DLD1 (cell line): Measurements from ENCODE around the gene FBXW12.
"Not testable (repeated sequence)": the region's sequence is repeated elsewhere in the genome, so short reads cannot be mapped to it uniquely, and the experiment has no call there.

Experiments used
- in situ Hi-C: cut with HindIII; loops from 2 replicates; pipeline ENCODE4 v1.10.0; 2017; ENCODE audit warnings: low sequenced_read_pairs

The FBXW12 gene, protein sequence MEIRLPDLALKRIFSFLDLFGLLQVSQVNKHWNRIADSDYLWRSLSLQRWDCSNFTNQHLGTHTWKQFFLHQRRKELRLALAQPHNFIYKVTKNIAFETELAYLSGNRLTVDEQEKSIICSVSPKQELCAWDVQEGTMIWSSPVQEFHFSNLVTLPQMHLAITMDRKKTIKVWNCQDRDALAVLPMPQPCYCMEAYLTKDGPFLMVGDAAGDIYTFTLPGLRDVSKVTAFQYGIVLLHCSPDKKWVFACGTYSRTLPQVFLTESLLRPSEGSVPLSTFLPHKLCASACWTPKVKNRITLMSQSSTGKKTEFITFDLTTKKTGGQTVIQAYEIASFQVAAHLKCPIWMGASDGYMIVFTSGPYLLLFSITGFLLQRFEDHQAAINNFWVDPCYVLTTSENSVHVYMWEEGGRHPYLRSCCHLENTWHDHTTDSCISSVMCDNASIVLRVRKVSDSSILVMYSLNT

DNA sequence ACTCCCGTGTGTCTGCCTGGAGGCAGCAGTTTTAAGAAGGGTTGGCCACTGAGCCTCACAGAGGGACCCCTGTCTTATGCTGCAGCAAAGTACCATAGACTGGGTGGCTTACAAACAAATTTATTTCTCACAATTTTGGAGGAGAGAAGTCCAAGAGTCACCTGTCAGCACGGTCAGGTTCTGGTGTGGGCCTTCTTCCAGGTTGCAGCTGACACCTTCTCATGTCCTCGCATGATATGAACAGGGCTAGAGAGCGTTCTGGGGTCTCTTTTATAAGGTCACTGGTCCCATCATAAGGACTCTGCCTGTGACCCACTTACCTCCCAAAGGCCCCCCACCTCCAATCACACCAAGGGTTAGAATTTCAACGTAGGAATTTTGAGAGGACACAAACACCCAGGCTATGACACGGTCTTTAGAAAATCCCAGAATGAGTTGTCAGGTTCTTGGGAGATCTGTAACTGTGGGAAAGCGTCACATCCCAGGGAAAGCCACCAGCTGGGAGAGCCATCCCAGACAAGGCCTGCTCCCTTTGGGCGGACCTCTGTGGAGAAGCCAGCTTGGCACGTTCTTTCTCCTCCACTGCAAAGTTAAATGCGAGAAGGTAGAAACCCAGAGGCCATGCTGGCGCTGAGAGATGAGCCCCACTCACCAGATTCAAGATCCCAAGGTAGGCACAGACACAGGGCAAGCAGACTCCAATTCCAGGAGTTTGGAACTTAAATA, at the start of gene FBXW12:
Gene FBXW12, plus strand, starts transcription at position 569 of the 726 bp plus-strand sequence. CDS start 549 bp downstream, outside the sequence.
- in situ Hi-C loops = no loop called here

DNA sequence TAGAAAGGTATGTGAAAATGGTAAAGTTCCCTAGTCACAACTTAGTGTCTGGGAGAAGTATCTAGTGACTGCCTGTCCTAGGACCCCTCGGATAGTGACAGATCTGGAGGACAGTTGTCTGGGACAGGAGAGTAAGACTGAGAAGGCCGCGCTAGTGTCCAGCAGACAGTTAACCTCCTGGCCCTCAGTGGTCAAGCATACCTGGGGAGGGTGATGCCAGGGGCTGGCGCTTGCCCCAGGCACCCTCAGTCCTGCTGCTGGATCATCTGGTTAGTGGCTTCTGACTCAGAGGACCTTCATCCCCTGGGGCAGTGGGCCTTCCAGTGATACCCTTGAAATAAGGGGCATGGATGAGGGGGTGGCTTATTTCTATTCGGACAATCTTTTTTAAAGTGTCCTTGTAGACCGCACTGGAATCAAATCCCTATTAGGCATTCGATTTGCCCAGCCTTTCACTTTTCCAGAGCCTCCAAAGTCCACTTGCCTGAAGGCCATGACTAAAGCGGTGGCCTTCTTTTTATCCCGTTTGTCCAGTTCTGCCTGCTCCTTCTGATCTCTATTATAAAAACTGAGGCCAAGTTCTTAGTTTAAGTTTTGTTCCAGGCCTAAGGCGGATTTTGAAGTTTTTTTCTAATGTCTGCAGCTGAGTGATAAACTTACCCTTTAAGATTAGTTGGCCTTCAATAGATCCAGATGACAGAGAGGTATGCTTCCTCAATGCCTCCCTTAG, 40.1 kb upstream of the FBXW12 start:
- in situ Hi-C loops = not testable (repeated sequence)

DNA sequence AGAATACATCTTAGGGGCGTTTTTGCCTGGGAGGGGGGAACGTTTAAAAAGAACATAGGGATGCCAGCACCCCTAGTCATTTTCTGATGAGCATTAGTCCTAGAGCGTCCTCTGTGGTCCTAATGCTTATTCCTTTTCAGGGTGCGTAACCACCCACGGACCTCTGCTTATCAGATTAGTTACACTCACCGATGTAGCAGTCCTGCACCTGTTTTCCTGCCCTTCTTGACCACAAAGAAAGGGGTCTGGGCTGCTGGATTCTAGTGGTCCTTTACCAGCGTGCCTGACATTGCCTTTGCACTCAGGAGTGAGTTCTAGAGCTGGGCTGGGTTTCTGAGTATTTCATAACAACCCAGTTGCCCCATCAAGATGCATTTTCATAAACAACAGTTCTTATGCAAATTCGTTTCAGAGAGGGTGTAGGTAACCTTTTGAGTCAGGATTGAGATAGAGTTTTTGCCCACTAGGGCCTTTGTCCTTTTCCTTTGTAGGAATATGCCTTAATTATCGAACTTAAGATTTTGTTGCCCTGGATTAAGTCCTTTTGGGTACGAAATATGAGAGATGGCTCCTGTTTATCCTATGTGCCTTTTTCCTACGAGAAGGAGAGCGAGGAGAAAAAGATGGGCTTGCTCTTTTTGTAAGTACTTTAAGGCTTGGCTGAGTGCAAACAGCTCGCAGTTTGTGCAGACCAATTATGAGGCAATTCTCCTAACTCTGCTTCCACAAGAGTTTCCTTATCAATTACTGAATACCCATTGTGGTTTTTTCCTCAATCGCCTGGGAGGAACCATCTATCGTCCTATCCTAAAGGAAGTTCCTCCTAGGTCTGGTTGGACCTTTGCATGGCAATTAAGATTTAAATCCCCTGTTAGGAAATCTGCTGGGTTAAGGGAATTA, 38.4 kb upstream of the FBXW12 start, which contains the start of gene SPINK8:
Gene SPINK8, minus strand, starts transcription at position 316 of the 900 bp plus-strand sequence. CDS start 5,320 bp downstream, outside the sequence.
- in situ Hi-C loops = not testable (repeated sequence)

DNA sequence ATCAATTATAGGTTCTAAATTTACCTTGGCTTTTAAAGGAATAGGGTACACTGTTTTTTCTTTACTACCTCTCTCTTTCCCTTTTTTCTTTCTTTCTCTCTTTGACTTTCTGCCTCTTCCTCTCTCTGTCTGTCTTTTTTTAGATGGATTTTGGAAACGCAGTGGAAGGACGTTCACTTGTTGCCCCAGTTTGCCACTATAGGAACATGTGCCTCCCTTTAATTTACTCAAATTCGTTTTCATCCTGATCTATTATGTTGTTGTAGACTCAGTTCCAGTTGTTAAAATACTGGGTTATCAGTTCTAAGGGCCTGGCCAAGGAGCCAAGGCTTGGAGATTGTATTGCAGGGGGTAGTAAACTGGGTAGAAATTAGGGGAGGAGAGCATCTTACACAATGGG, 37.4 kb upstream of the FBXW12 start:
- in situ Hi-C loops = no loop called here

DNA sequence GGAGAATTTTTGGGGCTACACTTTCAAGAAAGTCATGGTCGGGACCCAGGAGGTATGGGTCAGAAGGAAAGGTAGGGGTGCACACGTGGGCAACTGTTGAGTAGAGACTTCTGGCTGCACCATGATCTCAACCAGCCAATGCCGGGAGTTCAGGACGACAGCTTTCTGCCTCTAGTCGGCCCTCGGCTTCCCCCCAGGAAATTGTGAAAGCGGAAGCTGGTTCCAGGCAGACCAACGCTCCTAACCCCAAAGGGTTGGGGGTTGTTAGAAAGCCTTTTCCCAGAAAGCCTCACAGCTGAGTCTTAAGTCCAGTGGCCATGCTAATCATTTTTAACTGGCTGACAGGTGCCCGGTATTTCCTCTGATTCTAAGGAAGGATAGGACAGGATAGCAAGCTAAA, 36.7 kb upstream of the FBXW12 start:
- in situ Hi-C loops = not testable (repeated sequence)

DNA sequence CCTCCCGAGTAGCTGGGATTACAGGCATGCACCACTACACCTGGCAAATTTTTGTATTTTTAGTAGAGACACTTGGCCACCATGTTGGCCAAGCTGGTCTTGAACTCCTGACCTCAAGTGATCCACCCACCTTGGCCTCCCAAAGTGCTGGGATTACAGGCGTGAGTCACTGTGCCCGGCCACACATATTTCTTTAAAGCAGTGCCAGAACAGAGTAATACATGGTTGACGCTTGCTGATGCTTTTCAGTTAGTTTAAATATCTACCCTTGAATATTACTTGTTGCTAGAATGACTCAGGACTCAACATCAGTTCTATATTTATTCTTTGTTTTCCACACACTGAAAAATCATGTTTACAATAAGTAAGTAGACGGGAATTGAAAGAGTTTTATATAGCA, 34.5 kb upstream of the FBXW12 start:
- in situ Hi-C loops = not testable (repeated sequence)

DNA sequence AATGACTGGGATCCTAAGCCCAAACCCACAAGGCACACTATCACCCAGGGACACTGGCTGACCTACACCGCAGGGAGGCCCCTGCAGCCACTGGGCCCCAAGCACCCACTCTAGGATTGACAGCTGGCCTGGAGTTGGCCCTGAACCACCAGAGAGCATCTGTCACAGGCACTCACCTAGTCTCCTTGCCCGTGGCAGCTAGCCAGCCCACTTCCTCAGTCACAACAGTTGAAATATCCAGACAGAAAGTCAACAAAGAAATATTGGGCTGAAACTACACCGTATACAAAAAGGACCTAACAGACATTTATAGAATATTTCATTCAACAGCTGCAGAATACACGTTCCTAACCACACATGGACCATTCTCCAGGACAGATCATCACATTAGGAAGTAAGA, 33.4 kb upstream of the FBXW12 start:
- in situ Hi-C loops = no loop called here

DNA sequence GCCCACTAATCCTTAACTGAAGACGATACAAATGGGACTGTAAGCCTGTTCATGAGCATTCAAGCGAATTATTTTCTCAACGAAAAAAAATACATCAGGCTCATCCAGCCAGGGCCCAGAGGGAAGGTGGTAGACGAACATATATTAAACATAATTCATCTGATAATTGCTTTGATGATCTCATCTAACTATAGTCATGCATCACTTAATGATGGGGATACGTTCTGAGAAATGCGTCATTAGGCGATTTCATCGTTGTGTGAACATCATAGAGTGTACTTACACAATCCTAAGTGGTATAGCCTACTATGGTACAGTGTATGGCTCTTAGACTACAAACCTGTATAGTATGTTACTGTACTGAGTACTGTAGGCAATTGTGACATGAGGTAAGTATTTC, 28.6 kb upstream of the FBXW12 start:
- in situ Hi-C loops = loop anchor here (10.0 kb wide), 1 partner anchor 61 kb away; no protein-coding TSS in a partner anchor

DNA sequence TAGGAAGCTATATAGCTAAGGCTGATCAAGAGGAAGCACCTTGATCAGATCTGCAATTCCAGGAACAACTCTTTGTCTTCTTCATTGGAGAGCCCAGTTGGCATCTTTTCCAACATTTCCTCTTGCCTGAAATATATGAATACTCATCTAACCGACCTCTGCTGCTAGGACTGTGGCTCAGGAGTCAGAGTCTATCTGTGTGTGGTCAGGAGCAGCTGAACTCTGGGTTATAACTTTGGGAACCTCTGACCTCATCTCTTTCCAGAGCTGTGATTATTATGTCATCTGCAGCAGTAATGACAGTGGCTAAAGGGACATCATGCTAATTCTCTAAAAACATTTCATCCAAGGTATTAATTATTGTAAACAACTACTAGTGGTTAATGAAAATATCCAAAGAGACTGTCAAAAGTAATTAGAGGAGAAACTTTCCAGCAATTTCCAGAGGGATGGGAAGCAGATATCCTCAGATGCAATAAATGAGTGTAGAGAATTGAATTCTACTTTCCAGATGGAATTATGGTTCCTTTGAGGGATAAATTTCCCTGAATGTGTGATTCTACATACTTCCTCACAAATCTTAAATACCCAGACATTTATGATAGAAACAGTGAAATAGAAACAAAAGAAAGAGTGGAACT, 27.0 kb upstream of the FBXW12 start:
- in situ Hi-C loops = loop anchor here (10.0 kb wide), 1 partner anchor 60 kb away; no protein-coding TSS in a partner anchor

DNA sequence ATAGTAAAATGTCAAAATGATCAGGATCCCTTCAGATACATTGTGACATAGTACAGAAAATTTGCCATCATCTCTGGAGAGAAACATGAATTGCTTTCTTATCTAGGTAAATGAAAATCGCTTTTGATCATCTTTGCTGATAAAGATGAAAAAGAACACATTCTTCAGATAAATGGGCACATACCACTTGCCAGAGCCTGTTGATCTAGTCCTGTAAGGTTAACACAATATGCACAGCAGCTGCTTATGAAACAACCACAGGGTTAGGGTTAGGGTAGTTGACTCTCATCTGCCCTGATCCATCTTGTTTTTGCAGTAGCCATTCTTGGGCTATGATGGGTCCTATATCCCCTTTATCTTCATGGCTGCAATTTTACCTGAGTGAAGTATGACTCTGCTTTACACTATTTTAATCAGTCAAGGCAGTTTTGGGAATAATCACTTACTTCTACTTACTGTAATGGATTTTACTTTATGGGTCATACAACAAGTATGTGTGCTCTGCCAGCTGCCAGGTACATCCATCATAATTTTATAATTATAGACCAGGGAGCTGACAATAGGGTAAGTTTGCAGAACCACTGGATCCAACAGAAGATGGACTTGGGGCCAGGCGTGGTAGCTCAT, 26.0 kb upstream of the FBXW12 start:
- in situ Hi-C loops = loop anchor here (10.0 kb wide), 1 partner anchor 59 kb away; no protein-coding TSS in a partner anchor

DNA sequence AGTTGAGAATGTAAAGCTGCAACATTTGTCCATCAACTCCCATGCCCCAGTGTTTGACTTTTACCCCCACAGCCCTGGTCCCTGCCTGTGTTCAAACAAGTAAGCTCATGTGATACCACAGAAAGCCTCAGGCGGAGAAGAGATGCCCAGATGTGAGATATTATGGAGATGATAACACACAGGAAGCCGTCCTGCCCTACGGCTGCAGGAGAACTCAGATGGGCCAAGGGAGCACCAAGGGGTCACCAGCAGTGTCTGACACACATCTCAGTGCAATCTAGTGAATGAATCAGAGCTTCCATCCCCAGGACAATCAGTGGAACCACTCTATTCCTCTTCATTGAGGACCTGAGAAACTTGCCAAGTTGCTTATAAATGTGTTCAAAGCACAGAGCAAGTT, 24.5 kb upstream of the FBXW12 start:
- in situ Hi-C loops = loop anchor here (10.0 kb wide), 1 partner anchor 57 kb away; no protein-coding TSS in a partner anchor

DNA sequence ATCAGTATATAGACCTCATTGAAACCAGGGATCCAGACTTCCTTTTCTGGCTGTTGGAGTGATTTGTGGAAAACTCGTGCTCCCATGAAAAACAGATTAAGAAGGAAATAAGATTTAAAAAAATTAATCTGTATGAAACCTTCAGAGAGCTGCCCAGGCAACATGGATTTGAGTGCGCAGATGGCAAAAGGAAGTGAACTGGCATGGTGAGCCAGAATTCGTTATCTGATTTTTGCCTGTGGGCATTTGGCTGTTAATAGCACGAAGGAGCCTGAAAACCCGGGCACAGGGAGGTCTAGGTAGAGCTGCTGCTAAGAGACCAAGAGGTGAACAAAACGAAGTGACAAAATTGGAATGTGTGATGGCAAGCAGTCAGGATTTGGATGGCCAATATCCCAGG, 19.5 kb upstream of the FBXW12 start:
- in situ Hi-C loops = no loop called here

DNA sequence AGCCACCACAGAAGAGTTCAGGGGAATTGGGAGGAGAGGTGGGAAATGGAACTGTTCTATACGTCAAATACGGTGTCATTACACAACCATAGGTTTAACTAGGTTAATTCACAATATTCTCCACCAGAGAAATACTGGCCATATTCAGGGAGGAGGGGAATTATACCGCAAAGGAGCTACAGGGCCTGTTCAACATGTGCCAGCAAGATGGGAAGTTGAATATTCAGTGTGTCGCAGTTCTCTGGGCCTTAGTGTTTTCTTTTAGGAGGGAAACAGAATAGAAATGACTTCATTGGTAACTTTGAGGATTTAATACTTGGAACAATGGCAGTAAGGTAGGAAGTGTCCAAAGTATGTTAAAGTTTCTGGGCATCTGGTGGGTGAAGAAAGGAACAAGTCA, 18.0 kb upstream of the FBXW12 start:
- in situ Hi-C loops = no loop called here

DNA sequence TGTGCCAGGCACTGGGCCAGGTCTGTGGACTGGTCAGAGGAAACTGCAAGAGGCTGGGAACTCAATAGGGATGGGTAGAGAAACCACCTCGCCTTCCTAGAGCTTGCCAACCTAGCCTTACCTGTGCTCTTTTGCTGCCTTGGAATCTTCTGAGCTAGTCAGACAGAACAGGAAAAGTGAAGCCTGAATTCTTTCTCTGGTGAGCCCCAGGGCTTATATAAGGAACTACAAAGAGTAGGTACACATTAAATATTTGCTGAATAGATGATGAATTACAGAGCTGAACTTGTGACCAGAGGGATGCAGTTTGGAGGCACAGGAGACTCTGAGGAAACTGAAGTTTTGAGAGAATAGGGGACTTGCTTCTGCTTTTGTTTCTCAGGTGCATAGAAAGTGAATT, 15.6 kb upstream of the FBXW12 start:
- in situ Hi-C loops = no loop called here

DNA sequence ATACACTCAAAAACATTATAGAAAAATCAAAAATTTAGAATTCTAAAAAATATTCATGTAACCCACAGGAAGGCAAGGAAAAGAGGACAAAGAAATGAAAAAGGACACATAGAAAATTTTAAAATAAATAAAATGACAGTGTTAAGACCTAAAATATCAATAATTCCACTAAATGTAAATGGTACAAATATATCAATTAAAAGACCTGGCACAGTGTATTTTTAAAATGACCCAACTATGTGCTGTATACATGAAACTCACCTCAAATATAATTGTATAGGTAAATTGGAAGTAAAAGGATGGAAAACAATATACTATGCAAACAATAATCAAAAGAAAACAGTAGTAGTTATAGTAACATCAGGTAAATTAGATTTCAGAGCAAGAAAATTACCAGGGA, 10.1 kb upstream of the FBXW12 start:
- in situ Hi-C loops = no loop called here

DNA sequence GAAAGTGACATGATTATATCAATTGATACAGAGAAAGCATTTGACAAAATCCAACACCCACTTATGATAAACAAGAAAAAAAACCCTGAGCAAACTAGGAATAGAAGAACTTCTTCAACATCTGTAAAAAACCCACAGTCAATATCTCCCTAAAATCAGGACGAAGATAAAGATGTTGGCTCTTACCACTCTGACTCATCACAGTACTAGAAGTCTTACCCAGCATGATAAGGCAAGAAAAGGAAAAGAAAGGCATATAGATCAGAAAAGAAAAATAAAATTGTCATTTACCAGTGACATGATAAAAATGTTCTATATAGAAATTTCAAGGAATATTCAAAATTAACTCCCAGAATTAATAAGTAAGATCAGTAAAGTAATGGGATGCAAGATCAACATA, 7.2 kb upstream of the FBXW12 start:
- in situ Hi-C loops = no loop called here

DNA sequence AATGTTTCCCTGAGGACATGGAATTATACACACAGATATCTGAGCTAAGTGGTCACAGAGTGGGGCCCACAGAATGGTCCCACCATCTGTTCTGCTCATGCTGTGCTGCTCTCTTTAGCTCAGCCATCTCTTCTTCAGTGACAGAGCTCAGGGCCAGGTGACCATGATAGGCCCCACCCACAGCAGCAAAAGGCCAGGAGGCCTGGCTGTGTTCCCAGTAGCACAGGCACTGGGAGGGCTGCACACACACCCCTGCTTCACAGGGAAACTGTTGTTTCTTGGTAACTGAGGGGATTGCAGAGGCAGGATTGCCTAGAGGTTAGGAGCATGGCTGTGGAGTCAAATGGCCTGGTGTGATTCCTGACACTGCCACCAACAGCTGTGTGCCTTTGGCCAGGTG, 4.8 kb upstream of the FBXW12 start:
- in situ Hi-C loops = no loop called here

DNA sequence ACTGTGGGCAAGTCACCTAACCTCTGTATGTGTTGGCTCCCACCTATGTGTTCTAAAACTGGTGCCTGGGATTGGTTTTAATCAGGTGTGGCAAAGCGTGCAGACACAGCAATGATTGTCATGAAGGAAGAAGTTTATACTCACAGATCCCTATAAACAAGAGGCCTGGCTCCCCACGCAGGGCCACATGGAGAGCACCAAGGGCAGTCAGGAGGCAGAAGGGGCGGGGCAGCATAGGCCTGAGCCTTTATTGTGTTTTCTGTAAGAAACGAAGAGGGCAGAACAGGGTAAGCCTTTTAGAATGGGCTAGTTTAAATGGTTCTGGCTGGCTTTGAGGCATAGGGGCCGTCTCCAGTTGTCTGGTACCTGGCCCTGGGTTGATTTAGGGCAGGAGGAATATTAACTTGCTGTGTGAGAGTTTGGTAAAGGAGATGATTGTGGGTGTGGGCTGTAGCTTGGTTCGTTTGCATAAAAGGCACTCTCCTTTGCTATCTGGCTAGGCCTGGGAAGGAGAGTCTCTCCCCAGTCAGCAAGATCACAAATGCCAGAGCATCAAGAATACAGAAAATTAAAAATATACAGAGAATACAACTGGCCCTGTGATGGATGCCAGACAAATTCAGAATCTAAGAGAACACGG, 2.2 kb upstream of the FBXW12 start:
- in situ Hi-C loops = no loop called here

DNA sequence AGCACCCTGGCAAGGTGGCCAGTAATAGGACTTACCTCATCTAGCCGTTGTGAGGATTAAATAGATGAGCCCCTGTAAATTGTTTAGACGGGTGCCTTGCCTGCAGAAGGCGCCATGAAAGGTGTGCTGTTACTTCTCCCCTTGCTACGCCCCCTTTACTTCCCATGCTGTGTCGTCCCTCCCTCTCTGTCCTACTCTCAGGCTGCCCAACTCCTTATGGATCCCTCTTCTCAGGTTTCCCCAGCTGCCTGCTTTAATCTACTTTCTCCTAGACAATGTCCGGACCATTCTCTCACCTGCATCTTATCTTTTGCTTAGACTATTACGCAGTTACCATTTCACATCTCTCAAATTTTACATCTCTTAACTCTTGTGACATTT, 1.7 kb upstream of the FBXW12 start:
- in situ Hi-C loops = no loop called here
